HG03558 (cell line): Measurements from ENCODE around the gene USF1.
A peak's percentile ranks its signal among the peaks of the same experiment; 100 is the strongest.
"Not testable (repeated sequence)": the region's sequence is repeated elsewhere in the genome, so short reads cannot be mapped to it uniquely, and the experiment has no call there.

Experiments used
- ATAC-seq: cut with Tn5 transposase; IDR thresholded peaks from one replicate; pipeline ENCODE4 v1.9.1; 2021; ENCODE audit warnings: moderate number of reproducible peaks; ENCODE audit not compliant: unreplicated experiment; ENCODE audit errors: extremely low read depth

USF1 gene

GRCh38 chr1:161048949-161049722, 3.4 kb upstream of the USF1 start:
- ATAC-seq = no peak

GRCh38 chr1:161047436-161048420, 2.0 kb upstream of the USF1 start:
- ATAC-seq = no peak

- ATAC-seq = no peak
Measured at GRCh38 chr1:161046605-161047228, 940 bp upstream of the USF1 start.

- ATAC-seq = peak; percentile 26
Measured at GRCh38 chr1:161044908-161045735, 655 bp downstream of the USF1 start.

- ATAC-seq = no peak
Measured at GRCh38 chr1:161044535-161044907, 1.3 kb downstream of the USF1 start.

GRCh38 chr1:161039546-161039945, 6.2 kb downstream of the USF1 start:
- ATAC-seq = no peak

- no peak for ATAC-seq
Measured at GRCh38 chr1:161039154-161039545, 6.6 kb downstream of the USF1 start.

- ATAC-seq = no peak
Measured at GRCh38 chr1:161038523-161039153, 7.1 kb downstream of the USF1 start, which contains the start of gene TSTD1. Gene TSTD1, minus strand, starts transcription at chr1:161038964. Its CDS starts 75 bp downstream, at chr1:161038889.

- no peak for ATAC-seq
Measured at GRCh38 chr1:161037661-161038522, 7.9 kb downstream of the USF1 start.

GRCh38 chr1:161033751-161034150, 12.0 kb downstream of the USF1 start:
- no peak for ATAC-seq

- ATAC-seq = no peak
Measured at GRCh38 chr1:161032409-161032808, 13.4 kb downstream of the USF1 start.

GRCh38 chr1:161031874-161032273, 13.9 kb downstream of the USF1 start:
- no peak for ATAC-seq

- not testable (repeated sequence) for ATAC-seq
Measured at GRCh38 chr1:161029466-161029865, 16.3 kb downstream of the USF1 start.

GRCh38 chr1:161026954-161027353, 18.8 kb downstream of the USF1 start:
- ATAC-seq = not testable (repeated sequence)

- not testable (repeated sequence) for ATAC-seq
Measured at GRCh38 chr1:161022432-161022831, 23.3 kb downstream of the USF1 start.

GRCh38 chr1:161021970-161022353, 23.8 kb downstream of the USF1 start:
- no peak for ATAC-seq

GRCh38 chr1:161021165-161021969, 24.4 kb downstream of the USF1 start:
- peak; percentile 57 for ATAC-seq
